CD14-positive monocyte (primary cell): ENCODE data around the gene URI1. TPM values are rescaled to one million over a fixed set of nuclear protein-coding genes. Genes with fewer than 3 reads are reported as not detected.

Source experiments
- DNase-seq, 3 donors: peaks; one replicate each; pipeline ENCODE4 v3.0.0-alpha.2; 2011 to 2022
- H2AFZ ChIP-seq: 2 replicates; pipeline ENCODE4 v1.6.0; 2012; ENCODE audit warnings: mild to moderate bottlenecking, low read depth, low read length, inconsistent platforms; ENCODE audit not compliant: insufficient read depth, poor library complexity, severe bottlenecking
- H3K27ac ChIP-seq, 2 donors: 1 replicate in 1 of 2; 2 replicates in 1 of 2; pipeline ENCODE4 v1.5.1; 2012 to 2013; ENCODE audit warnings: low read length in 2 of 2, control low read depth in 1 of 2, inconsistent platforms in 1 of 2, low read depth in 1 of 2, mild to moderate bottlenecking in 1 of 2
- H3K27me3 ChIP-seq, 2 donors: one replicate each; pipeline versions ENCODE4 v1.6.0 to v1.6.1; 2011 to 2013; ENCODE audit warnings: low read length in 2 of 2; ENCODE audit not compliant: control insufficient read depth in 2 of 2, insufficient read depth in 2 of 2
- H3K36me3 ChIP-seq, 2 donors: replicated peaks in 1 of 2; 1 replicate in 1 of 2; 2 replicates in 1 of 2; pipeline versions ENCODE4 v1.5.1 to v1.6.1; 2012 to 2013; ENCODE audit warnings: low read length in 2 of 2, control low read depth in 1 of 2, inconsistent platforms in 1 of 2, mild to moderate bottlenecking in 1 of 2; ENCODE audit not compliant: insufficient read depth in 2 of 2, control insufficient read depth in 1 of 2
- H3K4me1 ChIP-seq, 2 donors: 1 replicate in 1 of 2; 2 replicates in 1 of 2; pipeline versions ENCODE4 v1.5.1 to v1.6.1; 2012 to 2013; ENCODE audit warnings: low read length in 2 of 2, control low read depth in 1 of 2, inconsistent platforms in 1 of 2, mild to moderate bottlenecking in 1 of 2, moderate library complexity in 1 of 2; ENCODE audit not compliant: insufficient read depth in 2 of 2, control insufficient read depth in 1 of 2
- H3K4me2 ChIP-seq: replicated peaks from 2 replicates; pipeline ENCODE3; 2012; ENCODE audit warnings: low read length, moderate library complexity, mild to moderate bottlenecking; ENCODE audit not compliant: poor library complexity, severe bottlenecking; ENCODE audit errors: extremely low read depth
- H3K4me3 ChIP-seq, 3 experiments: fragments of 200-600 bp in 1 of 3; sonication (generic) in 1 of 3; replicated peaks in 1 of 3; 1 replicate in 2 of 3; 2 replicates in 1 of 3; pipeline ENCODE4 v1.5.1; 2011 to 2013; ENCODE audit warnings: low read length in 3 of 3, mild to moderate bottlenecking in 3 of 3, control low read depth in 2 of 3, low read depth in 2 of 3, inconsistent platforms in 1 of 3, moderate library complexity in 1 of 3
- H3K79me2 ChIP-seq: 2 replicates; pipeline ENCODE4 v1.6.0; 2012; ENCODE audit warnings: mild to moderate bottlenecking, control low read depth, inconsistent platforms, low read length, moderate library complexity; ENCODE audit not compliant: insufficient read depth
- H3K9ac ChIP-seq: 2 replicates; pipeline ENCODE4 v1.6.0; 2017; ENCODE audit warnings: low read length, mild to moderate bottlenecking; ENCODE audit not compliant: insufficient read depth, poor library complexity, severe bottlenecking
- H3K9me3 ChIP-seq, 2 donors: replicated peaks in 1 of 2; 1 replicate in 1 of 2; 2 replicates in 1 of 2; pipeline versions ENCODE4 v1.5.1 to v1.6.1; 2012 to 2013; ENCODE audit warnings: low read length in 2 of 2, control low read depth in 1 of 2; ENCODE audit not compliant: control insufficient read depth in 1 of 2, insufficient read depth in 1 of 2
- H4K20me1 ChIP-seq: 2 replicates; pipeline ENCODE4 v1.6.0; 2012; ENCODE audit warnings: mild to moderate bottlenecking, low read length, control low read depth, moderate library complexity; ENCODE audit not compliant: insufficient read depth
- H3K27ac Mint-ChIP-seq, 7 donors: one replicate each; pipeline ENCODE4 v1.8.0; 2020; ENCODE audit warnings: mild to moderate bottlenecking in 7 of 7, mixed read lengths in 7 of 7, moderate library complexity in 6 of 7, inconsistent platforms in 2 of 7
- H3K27me3 Mint-ChIP-seq, 3 donors: one replicate each; pipeline ENCODE4 v1.8.0; 2021 to 2022; ENCODE audit warnings: low read depth in 3 of 3, mild to moderate bottlenecking in 3 of 3, mixed read lengths in 3 of 3, moderate library complexity in 3 of 3, inconsistent platforms in 1 of 3
- H3K36me3 Mint-ChIP-seq, 2 donors: one replicate each; pipeline ENCODE4 v1.8.0; 2020; ENCODE audit warnings: mixed read lengths in 2 of 2, inconsistent platforms in 1 of 2, mild to moderate bottlenecking in 1 of 2
- H3K4me1 Mint-ChIP-seq: one replicate; pipeline ENCODE4 v1.8.0; 2020; ENCODE audit warnings: mild to moderate bottlenecking, mixed read lengths
- H3K4me3 Mint-ChIP-seq, 2 donors: one replicate each; pipeline ENCODE4 v1.8.0; 2020; ENCODE audit warnings: mild to moderate bottlenecking in 2 of 2, mixed read lengths in 2 of 2, moderate library complexity in 1 of 2
- H3K9me3 Mint-ChIP-seq, 7 donors: one replicate each; pipeline ENCODE4 v1.8.0; 2020 to 2022; ENCODE audit warnings: mixed read lengths in 7 of 7, mild to moderate bottlenecking in 6 of 7, moderate library complexity in 6 of 7, inconsistent platforms in 2 of 7
- CTCF ChIP-seq: fragments of 200-600 bp; IDR thresholded peaks from one replicate; pipeline ENCODE4 v1.8.0; 2022; ENCODE audit warnings: antibody characterized with exemption, mild to moderate bottlenecking
- WGBS: methylation state at CpG from one replicate; pipeline ENCODE4 v1.1.5; 2013; ENCODE audit warnings: missing lambda C conversion rate; ENCODE audit not compliant: insufficient coverage; 5-methylcytosine and 5-hydroxymethylcytosine counted together
- intact Hi-C, 2 donors: fragments of 100-400 bp; cut with micrococcal nuclease; formaldehyde crosslinking; loops; one replicate each; pipeline versions ENCODE4 v1.15.0 to v1.15.1; 2023
- polyA plus RNA-seq, 3 donors: library from polyadenylated mRNA; depleted of rRNA in 1 of 3; unstranded in 2 of 3; stranded (reverse) in 1 of 3; fragments of 300-500 nt in 2 of 3; fragments of >200 nt in 1 of 3; fragmentation: Illumina TruSeq in 2 of 3; gene quantifications; 1 replicate in 2 of 3; 2 replicates in 1 of 3; pipeline ENCODE4 v1.2.3, GENCODE V29; 2012 to 2021

The URI1 gene
- polyA plus RNA-seq, 3 donors = 5.3 to 19.3 (median 9.7) TPM

- no peaks in the 10 kb centered on the region for H3K27me3 ChIP-seq
- H3K4me3 ChIP-seq = no peak overlapping the region
- WGBS = 80% methylated on average over 1 of the region's 2 CpGs
- no peaks in the 10 kb centered on the region for H3K9me3 ChIP-seq
- Mint-ChIP-seq H3K9me3 (peaks cover 0 to 6% (median 3%) of the 10 kb centered on the region in 7 donors), H3K27ac (no peak overlapping the region), H3K4me1 (peaks cover 3% of the 10 kb centered on the region), H3K27me3 (peaks cover 1 to 4% (median 2%) of the 10 kb centered on the region in 3 donors), H3K36me3 (no peaks in the 10 kb centered on the region), H3K4me3 (no peak overlapping the region)
- H4K20me1 ChIP-seq = no peaks in the 10 kb centered on the region
- no peaks in the 10 kb centered on the region for H3K79me2 ChIP-seq
- no peak overlapping the region for H2AFZ ChIP-seq
- H3K4me2 ChIP-seq = no peak overlapping the region
- no peaks in the 10 kb centered on the region for H3K36me3 ChIP-seq
- no peaks in the 10 kb centered on the region for H3K4me1 ChIP-seq
- H3K27ac ChIP-seq = no peak overlapping the region
- DNase-seq = no peak
- TF ChIP-seq CTCF = no peak
- no peak overlapping the region for H3K9ac ChIP-seq
- intact Hi-C loops = no loop called here
Observed at GRCh38 chr19:30056580-30056979, 114.5 kb downstream of the URI1 start.

GRCh38 chr19:30059741-30060457 is 117.9 kb downstream of the URI1 start:
- 94% methylated on average over 17 of the region's 27 CpGs for WGBS
- H3K27ac ChIP-seq = no peak overlapping the region
- no peaks in the 10 kb centered on the region for H3K9me3 ChIP-seq
- no peak overlapping the region for H2AFZ ChIP-seq
- H3K36me3 ChIP-seq = no peaks in the 10 kb centered on the region
- no peaks in the 10 kb centered on the region for H3K79me2 ChIP-seq
- no peak for TF ChIP-seq CTCF
- Mint-ChIP-seq H3K9me3 (peaks cover 0 to 6% (median 3%) of the 10 kb centered on the region in 7 donors), H3K27me3 (peaks cover 1 to 2% (median 2%) of the 10 kb centered on the region in 3 donors), H3K4me3 (no peak overlapping the region), H3K36me3 (no peaks in the 10 kb centered on the region), H3K4me1 (no peaks in the 10 kb centered on the region), H3K27ac (no peak overlapping the region)
- no peak for DNase-seq
- no peaks in the 10 kb centered on the region for H3K27me3 ChIP-seq
- H3K4me2 ChIP-seq = no peak overlapping the region
- no peaks in the 10 kb centered on the region for H4K20me1 ChIP-seq
- no peak overlapping the region for H3K9ac ChIP-seq
- intact Hi-C loops = no loop called here
- no peak overlapping the region for H3K4me3 ChIP-seq
- H3K4me1 ChIP-seq = no peaks in the 10 kb centered on the region
